AG10803 (cell line): Measurements from ENCODE around the gene TNFAIP3.

Experiments
- DNase-seq: peaks from one replicate; pipeline ENCODE4 v3.0.0; 2010; ENCODE audit warnings: low read depth
- H3K4me3 ChIP-seq: 2 replicates; pipeline ENCODE4 v1.5.1; 2011; ENCODE audit warnings: mild to moderate bottlenecking, low read length, control low read depth
- CTCF ChIP-seq: conservative IDR thresholded peaks from 2 replicates; pipeline ENCODE4 v1.5.1; 2011; ENCODE audit warnings: mild to moderate bottlenecking, low read length, control low read depth, inconsistent platforms

The TNFAIP3 gene

DNA sequence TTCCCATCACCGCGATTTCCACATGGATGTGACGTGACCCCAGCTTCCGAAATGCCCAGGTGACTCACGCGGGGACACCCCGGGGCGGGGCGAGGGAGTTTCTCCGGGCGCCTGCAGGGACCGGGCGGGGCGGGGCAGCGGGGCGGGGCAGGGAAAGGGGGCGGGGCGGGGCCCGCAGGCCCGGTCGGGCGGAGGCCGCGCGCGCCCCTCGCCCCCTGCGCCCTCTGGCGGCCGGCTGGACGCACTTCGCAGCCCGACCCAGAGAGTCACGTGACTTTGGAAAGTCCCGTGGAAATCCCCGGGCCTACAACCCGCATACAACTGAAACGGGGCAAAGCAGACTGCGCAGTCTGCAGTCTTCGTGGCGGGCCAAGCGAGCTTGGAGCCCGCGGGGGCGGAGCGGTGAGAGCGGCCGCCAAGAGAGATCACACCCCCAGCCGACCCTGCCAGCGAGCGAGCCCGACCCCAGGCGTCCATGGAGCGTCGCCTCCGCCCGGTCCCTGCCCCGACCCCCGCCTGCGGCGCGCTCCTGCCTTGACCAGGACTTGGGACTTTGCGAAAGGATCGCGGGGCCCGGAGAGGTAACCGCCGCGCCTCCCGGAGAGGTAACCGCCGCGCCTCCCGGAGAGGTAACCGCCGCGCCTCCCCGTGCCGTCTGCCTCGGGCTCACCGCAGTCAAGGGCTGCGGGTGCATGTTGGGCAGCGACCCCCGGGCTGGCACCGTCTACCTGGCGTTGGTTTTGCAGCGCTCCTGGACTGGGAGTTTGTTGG lies at the start of gene TNFAIP3:
Gene TNFAIP3, plus strand, starts transcription at position 346 of the 771 bp plus-strand sequence. CDS start 3,969 bp downstream, outside the sequence.
- peak within 1 kb of the TSS; percentile 78 for H3K4me3 ChIP-seq
- DNase-seq, result peak; percentile 90
- peak; percentile 51 for TF ChIP-seq CTCF

GRCh38 chr6:137818440-137818839 lies 48.6 kb upstream of the TNFAIP3 start:
- H3K4me3 ChIP-seq, result no peak overlapping the region
- no peak for TF ChIP-seq CTCF
- no peak for DNase-seq

- DNase-seq, result no peak
- TF ChIP-seq CTCF, result no peak
- no peak overlapping the region for H3K4me3 ChIP-seq
Observed at GRCh38 chr6:137819740-137820139, 47.3 kb upstream of the TNFAIP3 start.

- no peak for TF ChIP-seq CTCF
- peak; percentile 13 for DNase-seq
- H3K4me3 ChIP-seq, result no peak overlapping the region
Observed at GRCh38 chr6:137820425-137820824, 46.6 kb upstream of the TNFAIP3 start.

- DNase-seq, result peak; percentile 50
- H3K4me3 ChIP-seq, result no peak overlapping the region
- no peak for TF ChIP-seq CTCF
Observed at GRCh38 chr6:137820952-137821351, 46.1 kb upstream of the TNFAIP3 start.

DNA sequence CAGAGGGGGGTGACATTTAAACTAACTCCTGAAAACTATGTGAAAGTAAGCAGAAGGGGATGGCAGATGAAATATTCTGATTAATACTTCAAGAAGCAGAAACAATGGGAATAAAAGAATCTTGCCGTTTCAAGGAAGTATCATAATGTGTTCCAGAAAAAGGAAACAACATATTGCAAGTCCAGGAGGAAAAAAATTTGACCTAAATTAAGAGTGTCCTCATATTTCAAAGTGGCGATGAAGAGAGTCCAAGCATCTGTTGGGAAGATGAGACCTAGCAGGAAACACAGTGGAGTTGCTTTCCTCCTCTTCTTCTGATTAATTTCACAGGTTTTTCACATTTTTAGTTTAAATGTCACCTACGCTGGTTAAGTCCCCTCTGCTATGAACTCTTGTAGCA lies 45.6 kb upstream of the TNFAIP3 start:
- no peak for TF ChIP-seq CTCF
- DNase-seq, result peak; percentile 11
- no peak overlapping the region for H3K4me3 ChIP-seq

- no peak overlapping the region for H3K4me3 ChIP-seq
- DNase-seq, result peak; percentile 72
- no peak for TF ChIP-seq CTCF
Observed at GRCh38 chr6:137823826-137824555, 43.1 kb upstream of the TNFAIP3 start.
